Smooth muscle cell of the brain vasculature (primary cell): ENCODE results near the gene TMEM229A.
"Not testable (repeated sequence)": the region's sequence is repeated elsewhere in the genome, so short reads cannot be mapped to it uniquely, and the experiment has no call there.

Source experiments
- DNase-seq: peaks from one replicate; pipeline ENCODE4 v3.0.0-alpha.2; 2012; ENCODE audit warnings: low read depth, low spot score

TMEM229A gene

GRCh38 chr7:124033095-124033806 lies 384 bp upstream of the TMEM229A start:
- DNase-seq, result no peak

GRCh38 chr7:124031919-124032318 lies 948 bp downstream of the TMEM229A start:
- no peak for DNase-seq

GRCh38 chr7:124031406-124031805 lies 1.5 kb downstream of the TMEM229A start:
- no peak for DNase-seq

DNA sequence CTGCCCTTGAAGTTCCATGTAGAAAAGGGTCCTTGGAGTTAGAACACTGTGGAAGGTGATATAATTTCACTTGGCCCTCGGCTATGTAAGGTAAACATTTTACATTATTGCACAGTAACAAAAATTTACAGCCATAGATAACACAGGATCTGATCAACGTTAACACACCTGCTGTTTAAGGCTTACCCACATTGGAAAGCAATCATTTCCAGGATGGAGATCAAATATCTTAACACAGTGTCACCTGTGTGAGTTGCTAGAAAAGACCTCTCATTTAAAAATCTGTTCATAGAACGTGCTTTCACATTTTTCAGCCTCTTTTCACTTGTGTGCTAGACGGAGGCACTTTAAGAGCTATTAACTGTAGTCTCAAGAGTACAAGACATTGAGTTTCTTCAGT lies 1.9 kb downstream of the TMEM229A start:
- no peak for DNase-seq

GRCh38 chr7:124029396-124030188 lies 3.3 kb downstream of the TMEM229A start:
- DNase-seq, result no peak

DNA sequence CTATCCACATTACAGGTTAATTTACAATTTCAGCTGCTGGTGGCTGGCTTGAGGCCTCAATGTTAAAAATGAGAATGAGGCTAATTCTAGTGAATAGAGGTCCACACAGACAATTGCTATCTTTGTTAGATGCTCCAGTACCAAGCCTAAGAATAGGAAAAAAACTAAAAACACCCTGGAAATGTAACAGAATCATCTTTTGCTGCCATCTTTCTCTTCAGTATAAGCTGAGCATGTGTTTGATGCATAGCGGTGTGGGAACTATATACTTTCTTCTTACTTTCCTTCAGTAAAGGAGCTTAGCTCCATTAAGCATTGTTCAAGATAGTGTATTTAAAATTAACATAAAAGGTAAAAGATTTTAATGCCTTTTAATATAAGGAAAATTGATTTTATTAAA lies 5.6 kb downstream of the TMEM229A start:
- DNase-seq, result no peak

DNA sequence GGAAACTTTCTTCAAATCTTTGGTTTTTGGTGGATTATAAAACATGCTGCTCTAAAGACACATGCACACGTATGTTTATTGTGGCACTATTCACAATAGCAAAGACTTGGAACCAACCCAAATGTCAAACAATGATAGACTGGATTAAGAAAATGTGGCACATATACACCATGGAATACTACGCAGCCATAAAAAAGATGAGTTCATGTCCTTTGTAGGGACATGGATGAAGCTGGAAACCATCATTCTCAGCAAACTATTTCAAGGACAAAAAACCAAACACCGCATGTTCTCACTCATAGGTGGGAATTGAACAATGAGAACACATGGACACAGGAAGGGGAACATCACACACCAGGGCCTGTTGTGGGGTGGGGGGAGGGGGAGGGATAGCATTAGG lies 8.5 kb downstream of the TMEM229A start:
- DNase-seq, result not testable (repeated sequence)

DNA sequence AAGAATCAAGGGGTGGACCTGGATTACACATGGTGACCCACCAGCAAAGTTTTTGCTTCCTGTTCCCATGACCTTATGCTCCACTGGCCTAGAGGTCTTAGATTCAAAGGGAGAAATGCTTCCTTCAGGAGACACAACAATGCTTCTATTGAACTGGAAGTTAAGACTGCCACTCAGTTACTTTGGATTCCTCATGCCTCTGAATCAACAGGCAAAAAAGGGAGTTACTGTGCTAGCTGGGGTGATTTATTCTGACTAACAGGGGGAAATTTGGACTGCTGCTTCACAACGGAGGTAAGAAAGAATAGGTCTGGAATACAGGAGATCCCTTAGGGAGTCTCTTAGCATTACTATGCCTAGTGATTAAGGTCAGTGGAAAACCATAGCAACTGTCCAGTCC lies 10.3 kb downstream of the TMEM229A start:
- DNase-seq, result no peak

DNA sequence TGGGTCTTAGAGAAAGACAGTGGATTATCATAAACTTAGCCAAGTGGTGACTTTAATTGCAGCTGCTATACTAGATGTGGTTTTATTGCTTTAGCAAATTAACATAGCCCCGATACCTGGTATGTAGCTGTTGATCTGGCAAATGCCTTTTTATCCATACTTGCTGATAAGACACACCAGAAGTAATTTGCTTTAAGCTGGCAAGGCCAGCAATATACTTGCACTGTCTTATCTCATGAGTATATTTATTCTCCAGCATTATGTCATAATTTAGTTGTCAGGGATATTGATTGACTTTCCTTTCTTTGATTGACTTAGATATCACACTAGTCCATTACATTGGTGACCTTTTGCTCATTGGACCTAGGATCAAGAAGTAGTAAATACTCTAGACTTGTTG lies 12.8 kb downstream of the TMEM229A start:
- DNase-seq, result no peak

- no peak for DNase-seq
Measured at GRCh38 chr7:124013306-124013705, 19.6 kb downstream of the TMEM229A start.

GRCh38 chr7:124012864-124013263 lies 20.0 kb downstream of the TMEM229A start:
- no peak for DNase-seq

- no peak for DNase-seq
Measured at GRCh38 chr7:124009321-124009720, 23.5 kb downstream of the TMEM229A start.

- DNase-seq, result not testable (repeated sequence)
Measured at GRCh38 chr7:124008296-124008695, 24.6 kb downstream of the TMEM229A start.

GRCh38 chr7:123999703-124000102 lies 33.2 kb downstream of the TMEM229A start:
- no peak for DNase-seq

GRCh38 chr7:123998921-123999320 lies 33.9 kb downstream of the TMEM229A start:
- DNase-seq, result no peak

GRCh38 chr7:123996327-123996625 lies 36.6 kb downstream of the TMEM229A start:
- no peak for DNase-seq

- DNase-seq, result no peak
Measured at GRCh38 chr7:123995617-123996326, 37.1 kb downstream of the TMEM229A start.

- no peak for DNase-seq
Measured at GRCh38 chr7:123994449-123994848, 38.4 kb downstream of the TMEM229A start.

- DNase-seq, result no peak
Measured at GRCh38 chr7:123993996-123994395, 38.9 kb downstream of the TMEM229A start.

DNA sequence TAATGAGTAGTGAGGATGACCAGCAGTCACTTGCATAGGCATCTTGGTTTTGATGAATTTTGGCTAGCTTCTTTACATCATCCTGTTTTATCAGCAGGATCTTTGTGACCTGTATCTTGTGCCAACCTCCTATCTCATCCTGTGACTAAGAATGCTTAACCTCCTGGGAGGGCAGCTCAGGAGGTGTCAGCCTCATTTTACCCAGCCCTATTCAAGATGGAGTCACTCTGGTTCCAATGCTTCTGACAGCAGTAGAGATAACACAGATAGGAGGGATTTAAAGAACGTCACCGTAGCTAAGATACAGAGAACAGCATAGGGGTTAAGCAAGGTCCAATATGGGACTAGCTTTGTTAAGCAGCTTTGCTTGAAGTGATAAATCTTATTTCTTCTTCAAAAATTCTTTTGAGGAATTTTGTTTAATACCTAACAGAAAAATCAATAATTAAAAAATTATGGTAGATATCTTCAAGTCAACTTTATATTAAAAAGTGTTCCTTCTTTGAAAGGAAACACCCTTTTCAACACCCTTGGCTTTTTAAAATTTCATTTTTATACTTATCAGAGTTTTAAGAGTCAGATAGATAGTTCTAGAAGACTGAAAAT lies 39.9 kb downstream of the TMEM229A start:
- DNase-seq, result no peak

DNA sequence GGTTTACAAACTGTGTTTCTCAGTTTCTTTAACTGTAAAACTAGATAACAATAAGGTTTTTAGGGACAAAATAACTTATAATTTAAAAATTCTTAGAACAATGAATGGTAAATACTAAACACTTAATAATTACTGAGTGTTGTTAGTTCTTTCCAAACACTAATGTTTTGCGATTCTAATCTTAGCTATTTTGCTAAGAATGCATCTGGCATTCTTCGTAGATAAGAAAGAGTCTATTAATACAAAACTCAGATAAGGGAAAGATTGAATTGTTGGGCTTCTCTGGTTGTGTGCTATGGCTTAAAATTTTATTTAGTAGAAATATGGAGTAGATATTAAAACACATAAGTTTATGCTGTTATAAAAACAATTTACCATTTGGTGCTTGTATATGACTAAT lies 45.4 kb downstream of the TMEM229A start:
- DNase-seq, result no peak
